Right lobe of liver (tissue), 6 donors: Measurements from ENCODE around the gene SLC1A2. TPM values are rescaled to one million over a fixed set of nuclear protein-coding genes. Genes with fewer than 3 reads are reported as not detected.

Experiments
- ATAC-seq, 4 donors: fragments of 200-7000 bp; cut with Tn5 transposase; one replicate each; pipeline ENCODE4 v1.9.1; 2020; ENCODE audit warnings: mild to moderate bottlenecking in 4 of 4, moderate library complexity in 4 of 4
- DNase-seq, 3 donors: peaks; one replicate each; pipeline ENCODE4 v3.0.0-alpha.2; 2020
- H3K27ac ChIP-seq, 3 donors: fragments of 200-600 bp; one replicate each; pipeline ENCODE4 v1.8.0; 2022
- H3K27me3 ChIP-seq, 2 donors: fragments of 200-600 bp; one replicate each; pipeline ENCODE4 v1.8.0; 2022
- H3K36me3 ChIP-seq, 4 donors: fragments of 200-600 bp; sonication (generic) in 1 of 4; one replicate each; pipeline versions ENCODE4 v1.5.1 to v1.8.0; 2017 to 2022; ENCODE audit warnings: control low read depth in 1 of 4
- H3K4me1 ChIP-seq, 4 donors: fragments of 200-600 bp; sonication (generic) in 1 of 4; one replicate each; pipeline versions ENCODE4 v1.5.1 to v1.8.0; 2017 to 2022; ENCODE audit warnings: control low read depth in 1 of 4
- H3K4me3 ChIP-seq, 3 donors: fragments of 200-600 bp; one replicate each; pipeline ENCODE4 v1.8.0; 2022
- H3K9me3 ChIP-seq, 4 donors: fragments of 200-600 bp; sonication (generic) in 1 of 4; one replicate each; pipeline versions ENCODE4 v1.5.1 to v1.8.0; 2017 to 2022; ENCODE audit warnings: control low read depth in 1 of 4
- POLR2A ChIP-seq: fragments of 450-650 bp; IDR thresholded peaks from one replicate; pipeline ENCODE4 v1.6.1; 2017; ENCODE audit warnings: antibody characterized with exemption, mild to moderate bottlenecking
- WGBS: methylation state at CpG from one replicate; pipeline ENCODE4 v1.1.6; 2018; ENCODE audit warnings: low coverage, low lambda C conversion rate; ENCODE audit not compliant: insufficient coverage; ENCODE audit errors: missing lambda C conversion rate; 5-methylcytosine and 5-hydroxymethylcytosine counted together
- intact Hi-C, 2 donors: fragments of 100-400 bp; cut with DNase I; formaldehyde crosslinking; loops; one replicate each; pipeline versions ENCODE4 v1.11.2 to v1.14.1; 2022
- total RNA-seq, 6 experiments: library from RNA; depleted of rRNA in 2 of 6; stranded (reverse); fragments of >200 nt in 2 of 6; fragmentation: NEBNext Ultra II Directional in 3 of 6; extraction: Animal tissue kit (Norgen Biotek cat#: 25700) in 3 of 6; gene quantifications; one replicate each; pipeline versions ENCODE4 v1.1.0 to v1.2.4, GENCODE V29; 2016 to 2023
- TF ChIP-seq, protein P1 (sequence below), 4 donors: fragments of 200-600 bp in 3 of 4; fragments of 450-650 bp in 1 of 4; IDR thresholded peaks; one replicate each; pipeline versions ENCODE4 v1.5.1 to v1.8.0; 2016 to 2022; ENCODE audit warnings: antibody characterized with exemption in 4 of 4, mild to moderate bottlenecking in 2 of 4
- donor health status: DM: no; HTN: yes; CAD: no.
- donor health status: DM: no; HTN: no; CAD: no.
- donor health status: DM: no; HTN: no; CAD: no.
- donor health status: DM: no; HTN: yes; CAD: no.
- donor health status: DM: no; HTN: yes; CAD: no.

Gene SLC1A2
- total RNA-seq, 6 experiments from 2014 or later = 7.6 to 87.4 (median 13.3) TPM

DNA sequence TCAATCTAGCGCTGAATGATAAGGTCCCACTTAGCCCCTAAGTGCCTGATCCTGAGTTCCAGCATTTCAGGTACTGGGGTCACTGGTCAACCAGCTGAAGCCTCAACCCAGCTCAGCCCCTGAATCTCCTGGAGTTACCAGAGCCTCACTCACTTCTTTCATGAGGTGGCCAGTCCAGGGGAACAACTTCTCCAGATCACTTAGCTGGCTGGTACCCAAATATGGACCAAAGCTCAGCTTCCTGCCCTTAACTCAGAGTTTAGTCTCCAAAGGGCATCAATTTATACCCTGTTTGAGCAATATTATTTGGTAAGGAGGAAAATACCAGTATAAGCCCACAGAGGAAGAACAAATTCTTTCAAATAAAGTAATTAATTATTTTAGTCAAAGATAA, 105.6 kb downstream of the SLC1A2 start:
- ATAC-seq (no peak), DNase-seq (no peak)
- H3K4me1 ChIP-seq = no peaks in the 10 kb centered on the region
- 100% methylated on average over 1 of the region's 1 CpG for WGBS
- TF ChIP-seq, protein P1, sequence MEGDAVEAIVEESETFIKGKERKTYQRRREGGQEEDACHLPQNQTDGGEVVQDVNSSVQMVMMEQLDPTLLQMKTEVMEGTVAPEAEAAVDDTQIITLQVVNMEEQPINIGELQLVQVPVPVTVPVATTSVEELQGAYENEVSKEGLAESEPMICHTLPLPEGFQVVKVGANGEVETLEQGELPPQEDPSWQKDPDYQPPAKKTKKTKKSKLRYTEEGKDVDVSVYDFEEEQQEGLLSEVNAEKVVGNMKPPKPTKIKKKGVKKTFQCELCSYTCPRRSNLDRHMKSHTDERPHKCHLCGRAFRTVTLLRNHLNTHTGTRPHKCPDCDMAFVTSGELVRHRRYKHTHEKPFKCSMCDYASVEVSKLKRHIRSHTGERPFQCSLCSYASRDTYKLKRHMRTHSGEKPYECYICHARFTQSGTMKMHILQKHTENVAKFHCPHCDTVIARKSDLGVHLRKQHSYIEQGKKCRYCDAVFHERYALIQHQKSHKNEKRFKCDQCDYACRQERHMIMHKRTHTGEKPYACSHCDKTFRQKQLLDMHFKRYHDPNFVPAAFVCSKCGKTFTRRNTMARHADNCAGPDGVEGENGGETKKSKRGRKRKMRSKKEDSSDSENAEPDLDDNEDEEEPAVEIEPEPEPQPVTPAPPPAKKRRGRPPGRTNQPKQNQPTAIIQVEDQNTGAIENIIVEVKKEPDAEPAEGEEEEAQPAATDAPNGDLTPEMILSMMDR (IDR thresholded peaks at IDR 0.05) = no peak
- intact Hi-C loops = no loop called here
- no peak overlapping the region for H3K4me3 ChIP-seq
- H3K36me3 ChIP-seq = peaks cover 0 to 71% (median 0%) of the 10 kb centered on the region in 4 donors
- no peaks in the 10 kb centered on the region for H3K9me3 ChIP-seq
- peak overlapping the region in 1 of 3 donors; percentile 11 for H3K27ac ChIP-seq
- no peaks in the 10 kb centered on the region for H3K27me3 ChIP-seq

DNA sequence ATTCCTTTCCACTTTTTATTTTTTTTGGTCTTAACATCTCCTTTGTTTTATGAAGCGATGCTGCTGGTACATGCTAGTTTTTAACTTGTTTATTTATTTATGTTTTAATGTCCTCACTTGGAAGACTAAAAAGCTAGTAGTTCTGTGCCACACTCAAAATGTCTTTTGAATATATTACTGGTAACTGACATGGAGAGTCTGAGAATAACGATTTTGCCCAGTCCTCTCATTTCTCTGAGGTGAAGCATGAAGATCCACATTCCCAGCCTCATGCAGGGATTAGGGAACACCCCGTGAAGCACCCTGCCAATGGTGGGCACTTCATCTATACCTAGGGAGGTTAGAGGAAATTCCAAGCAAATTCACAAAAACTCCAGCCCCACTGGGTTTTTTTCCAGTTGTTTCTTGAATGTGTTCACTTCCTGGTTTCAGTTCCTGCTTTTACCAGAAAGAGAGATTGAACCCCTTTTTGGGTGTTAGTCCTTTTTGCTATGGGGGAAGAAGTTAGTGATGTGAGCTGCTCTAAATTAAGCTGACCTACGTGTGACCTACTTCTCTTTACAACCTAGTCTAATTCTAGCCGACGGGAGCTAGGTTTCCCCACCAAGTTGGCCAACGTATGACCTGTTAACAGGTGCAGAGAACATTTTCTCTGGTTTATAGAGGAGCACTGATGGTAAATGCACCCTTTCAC, 106.1 kb downstream of the SLC1A2 start:
- no peaks in the 10 kb centered on the region for H3K9me3 ChIP-seq
- H3K4me1 ChIP-seq = no peaks in the 10 kb centered on the region
- TF ChIP-seq, protein P1 (IDR thresholded peaks at IDR 0.05) = no peak
- no peak for TF ChIP-seq POLR2A
- H3K27me3 ChIP-seq = no peaks in the 10 kb centered on the region
- intact Hi-C loops = no loop called here
- 48% methylated on average over 5 of the region's 7 CpGs for WGBS
- peaks cover 0 to 73% (median 0%) of the 10 kb centered on the region in 4 donors for H3K36me3 ChIP-seq
- H3K4me3 ChIP-seq = no peak overlapping the region
- DNase-seq (no peak), ATAC-seq (peak; percentile 19 to 61 (median 56))
- peak overlapping the region in 1 of 3 donors; percentile 11 for H3K27ac ChIP-seq

DNA sequence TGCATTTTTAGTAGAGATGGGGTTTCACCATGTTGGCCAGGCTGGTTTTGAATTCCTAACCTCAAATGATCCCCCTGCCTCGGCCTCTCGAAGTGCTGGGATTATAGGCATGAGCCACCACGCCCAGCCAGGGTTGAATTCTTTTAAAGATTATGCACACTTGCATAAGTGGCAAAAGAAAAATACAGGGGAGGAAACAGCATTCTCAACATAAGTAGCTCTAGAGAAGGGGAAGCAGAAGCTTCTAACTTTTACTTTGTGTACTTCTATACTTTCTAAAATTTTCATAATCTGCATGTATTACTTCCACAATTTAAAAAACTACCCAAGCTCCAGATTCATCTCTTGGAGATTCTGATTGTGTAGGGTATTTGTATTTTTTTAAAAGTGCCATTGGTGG, 108.0 kb downstream of the SLC1A2 start:
- TF ChIP-seq, protein P1 (IDR thresholded peaks at IDR 0.05) = no peak
- no peak for TF ChIP-seq POLR2A
- H3K4me3 ChIP-seq = no peak overlapping the region
- no peaks in the 10 kb centered on the region for H3K9me3 ChIP-seq
- no peak overlapping the region for H3K27ac ChIP-seq
- H3K27me3 ChIP-seq = no peaks in the 10 kb centered on the region
- 59% methylated on average over 3 of the region's 3 CpGs for WGBS
- peaks cover 0 to 80% (median 0%) of the 10 kb centered on the region in 4 donors for H3K36me3 ChIP-seq
- DNase-seq (no peak), ATAC-seq (peak in 1 of 4 donors; percentile 21)
- H3K4me1 ChIP-seq = no peaks in the 10 kb centered on the region
- intact Hi-C loops = no loop called here

DNA sequence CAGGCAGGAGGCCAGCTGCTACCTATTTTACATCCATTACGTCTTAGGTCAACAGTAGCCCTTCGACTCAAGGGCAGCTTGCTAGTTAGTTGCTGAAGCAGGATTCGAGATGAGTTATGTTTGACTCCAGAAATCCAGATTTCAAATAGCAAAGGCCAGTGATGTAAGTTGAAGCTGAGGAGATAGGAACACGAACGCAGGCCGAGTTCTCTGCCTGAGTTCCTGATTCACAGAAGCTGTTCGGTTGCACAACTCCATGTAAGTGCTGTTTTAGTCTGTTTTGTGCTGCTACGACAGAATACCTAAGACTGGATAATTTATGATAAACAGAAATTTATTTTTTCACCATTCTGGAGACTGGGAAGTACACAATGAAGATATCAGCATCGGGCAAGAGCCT, 111.2 kb downstream of the SLC1A2 start:
- ATAC-seq (no peak), DNase-seq (no peak)
- WGBS = 72% methylated on average over 9 of the region's 9 CpGs
- intact Hi-C loops = no loop called here
- Histone ChIP-seq H3K36me3 (peaks cover 0 to 52% (median 0%) of the 10 kb centered on the region in 4 donors), H3K9me3 (no peaks in the 10 kb centered on the region), H3K27ac (no peak overlapping the region), H3K27me3 (no peaks in the 10 kb centered on the region), H3K4me1 (peaks cover 0 to 27% (median 8%) of the 10 kb centered on the region in 4 donors), H3K4me3 (no peak overlapping the region)
- TF ChIP-seq, protein P1 (IDR thresholded peaks at IDR 0.05) = no peak
- TF ChIP-seq POLR2A = no peak
